HEK293 (cell line): ENCODE measurements around the gene TUBG1.

Experiments
- CTCF ChIA-PET: fragments of 350-600 bp; formaldehyde crosslinking; extraction: SDS; loops from one replicate; lab custom pipeline; 2021; ENCODE audit warnings: antibody characterized with exemption; lab: Yijun Ruan, JAX
- POLR2A ChIA-PET: fragments of 300-600 bp; formaldehyde crosslinking; extraction: SDS; loops from one replicate; lab custom pipeline; 2020; ENCODE audit warnings: antibody characterized with exemption, inconsistent platforms; lab: Yijun Ruan, JAX
- H3K27ac ChIP-seq: fragments of 200-500 bp; sonication (Bioruptor generic); 2 replicates; pipeline ENCODE4 v1.5.1; 2014; ENCODE audit warnings: low read depth, low read length, control low read depth, inconsistent platforms; ENCODE audit errors: extremely low read depth
- H3K36me3 ChIP-seq, 2 experiments: fragments of 200-500 bp in 1 of 2; sonication (Bioruptor generic) in 1 of 2; 1 replicate in 1 of 2; 2 replicates in 1 of 2; pipeline ENCODE4 v1.5.1; 2014 to 2017; ENCODE audit warnings: inconsistent platforms in 2 of 2, low read length in 2 of 2; ENCODE audit not compliant: control insufficient read depth in 2 of 2, insufficient read depth in 1 of 2
- H3K4me1 ChIP-seq: fragments of 200-500 bp; sonication (Bioruptor generic); 2 replicates; pipeline ENCODE4 v1.5.1; 2014; ENCODE audit warnings: mild to moderate bottlenecking, low read length, inconsistent platforms; ENCODE audit not compliant: control insufficient read depth, insufficient read depth
- H3K4me3 ChIP-seq: 2 replicates; pipeline ENCODE4 v1.5.1; 2011; ENCODE audit warnings: low read depth, mild to moderate bottlenecking, control low read depth, low read length, moderate library complexity
- H3K9me3 ChIP-seq: fragments of 200-500 bp; sonication (Bioruptor generic); 2 replicates; pipeline ENCODE4 v1.5.1; 2014; ENCODE audit warnings: low read depth, low read length, inconsistent platforms; ENCODE audit not compliant: control insufficient read depth, insufficient read depth
- ATF2 ChIP-seq: fragments of 450-650 bp; formaldehyde crosslinking; IDR thresholded peaks from 2 replicates; pipeline ENCODE4 v1.5.1; 2016; ENCODE audit warnings: missing biosample characterization, missing genetic modification characterization, low read depth
- EGR2 ChIP-seq: fragments of 450-650 bp; formaldehyde crosslinking; IDR thresholded peaks from 2 replicates; pipeline ENCODE4 v1.5.1; 2016; ENCODE audit warnings: low read depth, missing biosample characterization, missing genetic modification characterization
- FEZF1 ChIP-seq: fragments of 450-650 bp; formaldehyde crosslinking; IDR thresholded peaks from 2 replicates; pipeline ENCODE4 v1.5.1; 2016; ENCODE audit warnings: missing biosample characterization, missing genetic modification characterization
- GLIS1 ChIP-seq: fragments of 450-650 bp; formaldehyde crosslinking; IDR thresholded peaks from 2 replicates; pipeline ENCODE4 v1.5.1; 2016; ENCODE audit warnings: missing biosample characterization, missing genetic modification characterization
- HIC1 ChIP-seq: fragments of 450-650 bp; formaldehyde crosslinking; IDR thresholded peaks from 2 replicates; pipeline ENCODE4 v1.5.1; 2016; ENCODE audit warnings: missing biosample characterization, missing genetic modification characterization
- KLF16 ChIP-seq: fragments of 450-650 bp; formaldehyde crosslinking; IDR thresholded peaks from 2 replicates; pipeline ENCODE4 v1.5.1; 2017; ENCODE audit warnings: missing biosample characterization, missing genetic modification characterization
- KLF7 ChIP-seq: fragments of 450-650 bp; formaldehyde crosslinking; IDR thresholded peaks from 2 replicates; pipeline ENCODE4 v1.5.1; 2016; ENCODE audit warnings: missing biosample characterization, missing genetic modification characterization, borderline replicate concordance
- KLF9 ChIP-seq: fragments of 450-650 bp; formaldehyde crosslinking; IDR thresholded peaks from 2 replicates; pipeline ENCODE4 v1.5.1; 2016; ENCODE audit warnings: missing biosample characterization, missing genetic modification characterization, low read depth
- OVOL3 ChIP-seq: fragments of 450-650 bp; formaldehyde crosslinking; IDR thresholded peaks from 2 replicates; pipeline ENCODE4 v1.5.1; 2016; ENCODE audit warnings: missing biosample characterization, missing genetic modification characterization
- SETDB1 ChIP-seq: IDR thresholded peaks from one replicate; pipeline ENCODE4 v1.6.1; 2017; ENCODE audit warnings: mild to moderate bottlenecking, low read length, moderate library complexity, mixed read lengths; ENCODE audit not compliant: insufficient read length
- SP3 ChIP-seq: fragments of 450-650 bp; formaldehyde crosslinking; IDR thresholded peaks from 2 replicates; pipeline ENCODE4 v1.5.1; 2016; ENCODE audit warnings: missing biosample characterization, missing genetic modification characterization
- ZBTB10 ChIP-seq: fragments of 450-650 bp; formaldehyde crosslinking; IDR thresholded peaks from 2 replicates; pipeline ENCODE4 v1.5.1; 2016; ENCODE audit warnings: missing biosample characterization, missing genetic modification characterization
- ZBTB21 ChIP-seq: fragments of 450-650 bp; formaldehyde crosslinking; IDR thresholded peaks from 2 replicates; pipeline ENCODE4 v1.5.1; 2017; ENCODE audit warnings: missing biosample characterization, missing genetic modification characterization
- ZIC2 ChIP-seq: fragments of 450-650 bp; formaldehyde crosslinking; IDR thresholded peaks from 2 replicates; pipeline ENCODE4 v1.5.1; 2016; ENCODE audit warnings: missing biosample characterization, missing genetic modification characterization
- ZNF132 ChIP-seq: fragments of 450-650 bp; formaldehyde crosslinking; IDR thresholded peaks from 2 replicates; pipeline ENCODE4 v1.5.1; 2017; ENCODE audit warnings: missing biosample characterization, missing genetic modification characterization, borderline replicate concordance
- ZNF169 ChIP-seq: fragments of 450-650 bp; formaldehyde crosslinking; IDR thresholded peaks from 2 replicates; pipeline ENCODE4 v1.5.1; 2016; ENCODE audit warnings: missing biosample characterization, missing genetic modification characterization
- ZNF174 ChIP-seq: fragments of 450-650 bp; formaldehyde crosslinking; IDR thresholded peaks from 2 replicates; pipeline ENCODE4 v1.5.0; 2017; ENCODE audit warnings: missing biosample characterization, mild to moderate bottlenecking, missing genetic modification characterization
- ZNF24 ChIP-seq: fragments of 450-650 bp; formaldehyde crosslinking; IDR thresholded peaks from 2 replicates; pipeline ENCODE4 v1.5.1; 2016; ENCODE audit warnings: missing biosample characterization, missing genetic modification characterization
- ZNF362 ChIP-seq: fragments of 450-650 bp; formaldehyde crosslinking; IDR thresholded peaks from 2 replicates; pipeline ENCODE4 v1.5.1; 2016; ENCODE audit warnings: missing biosample characterization, missing genetic modification characterization
- ZNF501 ChIP-seq: fragments of 450-650 bp; formaldehyde crosslinking; IDR thresholded peaks from 2 replicates; pipeline ENCODE4 v1.5.1; 2016; ENCODE audit warnings: missing biosample characterization, missing genetic modification characterization
- ZNF561 ChIP-seq: fragments of 450-650 bp; IDR thresholded peaks from 2 replicates; pipeline ENCODE4 v1.5.1; 2018; ENCODE audit warnings: missing biosample characterization, missing genetic modification characterization, borderline replicate concordance
- ZNF610 ChIP-seq: fragments of 450-650 bp; formaldehyde crosslinking; IDR thresholded peaks from 2 replicates; pipeline ENCODE4 v1.5.1; 2016; ENCODE audit warnings: missing biosample characterization, missing genetic modification characterization, borderline replicate concordance
- ZNF660 ChIP-seq: fragments of 450-650 bp; IDR thresholded peaks from 2 replicates; pipeline ENCODE4 v1.5.1; 2018; ENCODE audit warnings: missing biosample characterization, mild to moderate bottlenecking, missing genetic modification characterization
- ZSCAN4 ChIP-seq: fragments of 450-650 bp; formaldehyde crosslinking; IDR thresholded peaks from 2 replicates; pipeline ENCODE4 v1.5.1; 2017; ENCODE audit warnings: missing biosample characterization, missing genetic modification characterization

Gene TUBG1

GRCh38 chr17:42609182-42609813 is at the start of gene TUBG1, which contains the start of gene RETREG3 (continued):
- TF ChIP-seq SP3, result peak; percentile 77
- no peak for TF ChIP-seq SETDB1
- no peak for TF ChIP-seq KLF7 (tag by site-specific recombination)
- TF ChIP-seq, all 188 proteins: peak for 28

GRCh38 chr17:42560246-42560645 is 49.2 kb upstream of the TUBG1 start:
- H3K4me1 ChIP-seq, result peaks cover 7% of the 10 kb centered on the region; the same call in 1 of the 2 replicates
- no peak overlapping the region for H3K4me3 ChIP-seq
- TF ChIP-seq ZIC2 (tag by site-specific recombination) (peak; percentile 35; the same call in 1 of the 2 replicates), ZSCAN4 (tag by site-specific recombination) (no peak), KLF9 (tag by site-specific recombination) (no peak), ZNF660 (tag by site-specific recombination) (no peak), HIC1 (tag by site-specific recombination) (no peak), ZNF132 (tag by site-specific recombination) (no peak), ZNF362 (no peak), GLIS1 (tag by site-specific recombination) (peak; percentile 54; the same call in 1 of the 2 replicates), ZNF174 (tag by site-specific recombination) (no peak), ZNF561 (no peak), ATF2 (tag by site-specific recombination) (no peak)
- TF ChIP-seq, all 188 proteins: peak for 2
- Histone ChIP-seq H3K36me3 (peaks cover 0 to 24% of the 10 kb centered on the region in 2 experiments; a peak in 2 of 3 replicates), H3K9me3 (no peaks in the 10 kb centered on the region), H3K27ac (no peak overlapping the region)
- CTCF ChIA-PET, result interaction anchor here (2.1 kb wide), 1 partner anchor 12 kb away, joined by 6 read pairs; no protein-coding TSS in a partner anchor
- POLR2A ChIA-PET, result interaction anchor here (1.0 kb wide), 1 partner anchor 17 kb away, joined by 3 read pairs; no protein-coding TSS in a partner anchor

GRCh38 chr17:42561897-42562387 is 47.5 kb upstream of the TUBG1 start, which contains the start of gene COASY:
COASY (plus strand) TSS chr17:42562148; CDS start chr17:42562623, 475 bp downstream.
- ChIA-PET POLR2A (no interaction called here), CTCF (interaction anchor here (0.6 to 1.7 kb wide), 2 partner anchors 13 to 19 kb away, joined by 3 to 4 read pairs; no protein-coding TSS in a partner anchor)
- H3K36me3 ChIP-seq, result peaks cover 0 to 38% of the 10 kb centered on the region in 2 experiments; a peak in 2 of 3 replicates
- H3K4me1 ChIP-seq, result peaks cover 10% of the 10 kb centered on the region; the same call in 1 of the 2 replicates
- H3K9me3 ChIP-seq, result no peaks in the 10 kb centered on the region
- peak within 1 kb of the TSS; percentile 89 for H3K4me3 ChIP-seq
- peak within 1 kb of the TSS; percentile 87 for H3K27ac ChIP-seq
- TF ChIP-seq OVOL3 (peak; percentile 85; the same call in 1 of the 2 replicates), ZNF610 (tag by site-specific recombination) (peak; percentile 39; the same call in 1 of the 2 replicates), ZNF169 (tag by site-specific recombination) (no peak), ZNF24 (peak; percentile 16; the same call in 1 of the 2 replicates), ZNF501 (tag by site-specific recombination) (peak; percentile 70; the same call in 1 of the 2 replicates), FEZF1 (tag by site-specific recombination) (no peak), KLF16 (peak; percentile 96), ZBTB21 (tag by site-specific recombination) (peak; percentile 78), ZBTB10 (tag by site-specific recombination) (no peak), EGR2 (tag by site-specific recombination) (peak; percentile 28; the same call in 1 of the 2 replicates)
